ENCODE measurements around the gene KCTD4.
"Not testable (repeated sequence)": the region's sequence is repeated elsewhere in the genome, so short reads cannot be mapped to it uniquely, and the experiment has no call there.

DNA sequence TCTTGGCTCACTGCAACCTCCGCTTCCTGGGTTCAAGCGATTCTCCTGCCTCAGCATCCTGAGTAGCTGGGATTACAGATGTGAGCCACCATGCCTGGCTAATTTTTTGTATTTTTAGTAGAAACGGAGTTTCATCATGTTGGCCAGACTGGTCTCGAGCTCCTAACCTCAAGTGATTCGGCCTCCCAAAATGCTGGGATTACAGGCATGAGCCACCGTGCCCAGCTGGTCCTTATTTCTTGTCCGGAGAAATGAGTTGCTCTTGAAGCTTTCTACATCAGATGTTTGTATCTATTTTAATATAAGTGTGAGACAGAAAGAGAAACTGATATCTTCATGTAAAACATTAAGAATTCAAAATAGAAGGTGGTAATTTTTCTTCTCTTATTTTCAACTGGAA, 43.9 kb upstream of the KCTD4 start:
- TF ChIP-seq, protein P1, sequence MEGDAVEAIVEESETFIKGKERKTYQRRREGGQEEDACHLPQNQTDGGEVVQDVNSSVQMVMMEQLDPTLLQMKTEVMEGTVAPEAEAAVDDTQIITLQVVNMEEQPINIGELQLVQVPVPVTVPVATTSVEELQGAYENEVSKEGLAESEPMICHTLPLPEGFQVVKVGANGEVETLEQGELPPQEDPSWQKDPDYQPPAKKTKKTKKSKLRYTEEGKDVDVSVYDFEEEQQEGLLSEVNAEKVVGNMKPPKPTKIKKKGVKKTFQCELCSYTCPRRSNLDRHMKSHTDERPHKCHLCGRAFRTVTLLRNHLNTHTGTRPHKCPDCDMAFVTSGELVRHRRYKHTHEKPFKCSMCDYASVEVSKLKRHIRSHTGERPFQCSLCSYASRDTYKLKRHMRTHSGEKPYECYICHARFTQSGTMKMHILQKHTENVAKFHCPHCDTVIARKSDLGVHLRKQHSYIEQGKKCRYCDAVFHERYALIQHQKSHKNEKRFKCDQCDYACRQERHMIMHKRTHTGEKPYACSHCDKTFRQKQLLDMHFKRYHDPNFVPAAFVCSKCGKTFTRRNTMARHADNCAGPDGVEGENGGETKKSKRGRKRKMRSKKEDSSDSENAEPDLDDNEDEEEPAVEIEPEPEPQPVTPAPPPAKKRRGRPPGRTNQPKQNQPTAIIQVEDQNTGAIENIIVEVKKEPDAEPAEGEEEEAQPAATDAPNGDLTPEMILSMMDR (IDR thresholded peaks at IDR 0.05; ENCODE audit: extremely low read depth in 1 of 2, insufficient read depth in 1 of 2, low read depth in 1 of 2, low read length in 2 of 2): not testable (repeated sequence)
- TF ChIP-seq EZH2 (IDR thresholded peaks at IDR 0.05; ENCODE audit: borderline replicate concordance, low read depth, low read length, severe bottlenecking); POLR2A (IDR thresholded peaks at IDR 0.05; ENCODE audit: low read depth, low read length); POLR2AphosphoS5 (IDR thresholded peaks at IDR 0.05; ENCODE audit: insufficient read depth, low read depth, low read length); JUN (IDR thresholded peaks at IDR 0.05; ENCODE audit: borderline replicate concordance, insufficient read depth, insufficient read length, low read depth); GATA2 (IDR thresholded peaks at IDR 0.05; ENCODE audit: insufficient read depth, insufficient read length, low read depth, low read length); FOS (IDR thresholded peaks at IDR 0.05; ENCODE audit: borderline replicate concordance, insufficient read depth, low read length); MYC (IDR thresholded peaks at IDR 0.05; ENCODE audit: low read depth, low read length): not testable (repeated sequence)
- TF ChIP-seq, protein P2, sequence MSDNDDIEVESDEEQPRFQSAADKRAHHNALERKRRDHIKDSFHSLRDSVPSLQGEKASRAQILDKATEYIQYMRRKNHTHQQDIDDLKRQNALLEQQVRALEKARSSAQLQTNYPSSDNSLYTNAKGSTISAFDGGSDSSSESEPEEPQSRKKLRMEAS (IDR thresholded peaks at IDR 0.05; ENCODE audit: insufficient read depth, insufficient read length): not testable (repeated sequence)
